Measurements from ENCODE around the gene ZDHHC7.

DNA sequence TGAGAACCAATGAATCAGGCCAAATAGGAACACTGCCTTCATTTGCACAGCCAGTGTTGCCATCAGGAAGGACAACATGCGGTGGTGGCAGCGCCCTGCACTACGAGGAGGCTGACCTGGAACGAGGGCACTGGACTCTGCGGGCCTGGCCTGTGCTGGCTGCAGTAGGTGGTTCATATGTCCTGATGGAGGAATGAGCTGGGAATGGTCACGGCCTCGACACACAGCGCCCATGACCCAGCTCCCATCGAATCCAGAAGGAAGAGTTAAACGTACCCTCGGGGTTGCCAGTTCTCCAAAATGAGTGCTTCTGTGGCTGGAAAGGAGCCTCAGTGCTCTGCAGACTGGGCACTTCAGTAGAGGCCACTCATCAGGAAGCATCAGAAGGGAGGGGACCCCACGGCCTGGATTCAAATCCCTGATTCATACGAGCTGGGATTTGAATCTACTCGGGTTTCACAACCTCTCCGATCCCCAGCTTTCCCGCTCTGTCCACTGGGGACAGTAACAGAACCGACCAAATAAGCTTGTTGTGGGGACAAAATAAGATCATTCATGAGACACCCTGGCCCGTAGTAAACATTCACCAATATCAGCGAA lies 85.5 kb downstream of the ZDHHC7 start:
- TF ChIP-seq, protein P1, sequence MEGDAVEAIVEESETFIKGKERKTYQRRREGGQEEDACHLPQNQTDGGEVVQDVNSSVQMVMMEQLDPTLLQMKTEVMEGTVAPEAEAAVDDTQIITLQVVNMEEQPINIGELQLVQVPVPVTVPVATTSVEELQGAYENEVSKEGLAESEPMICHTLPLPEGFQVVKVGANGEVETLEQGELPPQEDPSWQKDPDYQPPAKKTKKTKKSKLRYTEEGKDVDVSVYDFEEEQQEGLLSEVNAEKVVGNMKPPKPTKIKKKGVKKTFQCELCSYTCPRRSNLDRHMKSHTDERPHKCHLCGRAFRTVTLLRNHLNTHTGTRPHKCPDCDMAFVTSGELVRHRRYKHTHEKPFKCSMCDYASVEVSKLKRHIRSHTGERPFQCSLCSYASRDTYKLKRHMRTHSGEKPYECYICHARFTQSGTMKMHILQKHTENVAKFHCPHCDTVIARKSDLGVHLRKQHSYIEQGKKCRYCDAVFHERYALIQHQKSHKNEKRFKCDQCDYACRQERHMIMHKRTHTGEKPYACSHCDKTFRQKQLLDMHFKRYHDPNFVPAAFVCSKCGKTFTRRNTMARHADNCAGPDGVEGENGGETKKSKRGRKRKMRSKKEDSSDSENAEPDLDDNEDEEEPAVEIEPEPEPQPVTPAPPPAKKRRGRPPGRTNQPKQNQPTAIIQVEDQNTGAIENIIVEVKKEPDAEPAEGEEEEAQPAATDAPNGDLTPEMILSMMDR (IDR thresholded peaks at IDR 0.05) = no peak
- TF ChIP-seq POLR2A (IDR thresholded peaks at IDR 0.05) = no peak
